ENCODE results near the gene PEF1. TPM values are rescaled to one million over a fixed set of nuclear protein-coding genes. Genes with fewer than 3 reads are reported as not detected.

The PEF1 gene
- polyA plus RNA-seq, 1 donor (not counting 4 experiments of a cell fraction or from before 2014, with no cell fraction given), result 72.2 TPM

GRCh38 chr1:31584869-31585735, 59.6 kb downstream of the PEF1 start:
- no peak overlapping the region for H3K27ac ChIP-seq (ENCODE audit: control insufficient read depth, insufficient read depth, low read length)
- H2AFZ ChIP-seq (ENCODE audit: control insufficient read depth, low read length), result no peak overlapping the region
- peaks cover 30% of the 10 kb centered on the region for H3K79me2 ChIP-seq (ENCODE audit: control insufficient read depth, insufficient read depth, low read length)
- H3K9ac ChIP-seq (ENCODE audit: control insufficient read depth, extremely low read depth, insufficient read depth, low read length), result no peak overlapping the region
- no peak for DNase-seq (ENCODE audit: low read depth, low spot score)
- dilution Hi-C loops (cut with MboI; ENCODE audit: extremely low pct_ligation_motif_present, low sequenced_read_pairs), result no loop called here
- H3K9me1 ChIP-seq (ENCODE audit: control insufficient read depth, extremely low read depth, insufficient read depth, low read length), result peaks cover 2% of the 10 kb centered on the region
- H3K27me3 ChIP-seq (ENCODE audit: control insufficient read depth, extremely low read depth, insufficient read depth, low read length), result no peaks in the 10 kb centered on the region
- peaks cover 54% of the 10 kb centered on the region for H3K4me1 ChIP-seq (ENCODE audit: control insufficient read depth, extremely low read depth, insufficient read depth, low read length)
- no peak for FAIRE-seq
- no peaks in the 10 kb centered on the region for H3K9me3 ChIP-seq (ENCODE audit: control insufficient read depth, low read depth, low read length)
- no peak overlapping the region for H3K4me3 ChIP-seq (ENCODE audit: control insufficient read depth in 2 of 3, extremely low read depth in 1 of 3, insufficient read depth in 2 of 3, low read depth in 1 of 3, low read length in 3 of 3)
- peaks cover 23% of the 10 kb centered on the region for H4K20me1 ChIP-seq (ENCODE audit: control insufficient read depth, extremely low read depth, insufficient read depth, low read length)
- H3K4me2 ChIP-seq (ENCODE audit: control insufficient read depth, extremely low read depth, insufficient read depth, low read depth, low read length), result no peak overlapping the region
- H3K36me3 ChIP-seq (ENCODE audit: control insufficient read depth in 2 of 2, extremely low read depth in 1 of 2, insufficient read depth in 2 of 2, low read length in 2 of 2), result peaks cover 47 to 49% of the 10 kb centered on the region in 2 experiments
- TF ChIP-seq CTCF (optimal IDR thresholded peaks at IDR 0.05 in 1 of 3, IDR thresholded peaks at IDR 0.05 in 1 of 3, conservative IDR thresholded peaks at IDR 0.05 in 1 of 3; ENCODE audit: extremely low read depth in 1 of 3, insufficient read depth in 2 of 3, low read length in 3 of 3) (no peak), EZH2 (IDR thresholded peaks at IDR 0.05; ENCODE audit: low read length) (no peak)

GRCh38 chr1:31583995-31584868, 60.4 kb downstream of the PEF1 start:
- FAIRE-seq (no peak), DNase-seq (ENCODE audit: low read depth, low spot score) (no peak)
- Histone ChIP-seq H4K20me1 (ENCODE audit: control insufficient read depth, extremely low read depth, insufficient read depth, low read length) (peaks cover 28% of the 10 kb centered on the region), H3K4me1 (ENCODE audit: control insufficient read depth, extremely low read depth, insufficient read depth, low read length) (peaks cover 62% of the 10 kb centered on the region), H3K27me3 (ENCODE audit: control insufficient read depth, extremely low read depth, insufficient read depth, low read length) (no peaks in the 10 kb centered on the region), H3K4me2 (ENCODE audit: control insufficient read depth, extremely low read depth, insufficient read depth, low read depth, low read length) (no peak overlapping the region), H2AFZ (ENCODE audit: control insufficient read depth, low read length) (no peak overlapping the region), H3K9ac (ENCODE audit: control insufficient read depth, extremely low read depth, insufficient read depth, low read length) (no peak overlapping the region), H3K79me2 (ENCODE audit: control insufficient read depth, insufficient read depth, low read length) (peaks cover 37% of the 10 kb centered on the region), H3K27ac (ENCODE audit: control insufficient read depth, insufficient read depth, low read length) (no peak overlapping the region), H3K4me3 (ENCODE audit: control insufficient read depth in 2 of 3, extremely low read depth in 1 of 3, insufficient read depth in 2 of 3, low read depth in 1 of 3, low read length in 3 of 3) (no peak overlapping the region), H3K9me1 (ENCODE audit: control insufficient read depth, extremely low read depth, insufficient read depth, low read length) (peaks cover 3% of the 10 kb centered on the region), H3K9me3 (ENCODE audit: control insufficient read depth, low read depth, low read length) (no peaks in the 10 kb centered on the region), H3K36me3 (ENCODE audit: control insufficient read depth in 2 of 2, extremely low read depth in 1 of 2, insufficient read depth in 2 of 2, low read length in 2 of 2) (peaks cover 53 to 54% of the 10 kb centered on the region in 2 experiments)
- dilution Hi-C loops (cut with MboI; ENCODE audit: extremely low pct_ligation_motif_present, low sequenced_read_pairs), result no loop called here
- no peak for TF ChIP-seq CTCF (optimal IDR thresholded peaks at IDR 0.05 in 1 of 3, IDR thresholded peaks at IDR 0.05 in 1 of 3, conservative IDR thresholded peaks at IDR 0.05 in 1 of 3; ENCODE audit: extremely low read depth in 1 of 3, insufficient read depth in 2 of 3, low read length in 3 of 3)

All from keratinocyte (primary cell).